SK-N-DZ (cell line): Measurements from ENCODE around the gene FILIP1.
A peak's percentile ranks its signal among the peaks of the same experiment; 100 is the strongest.

Source experiments
- DNase-seq: peaks from one replicate; pipeline ENCODE4 v3.0.0-alpha.2; 2015; ENCODE audit warnings: low spot score

Gene FILIP1

GRCh38 chr6:75381877-75382633 lies 111.5 kb downstream of the FILIP1 start:
- DNase-seq = no peak

- DNase-seq = no peak
Observed at GRCh38 chr6:75379536-75379935, 114.1 kb downstream of the FILIP1 start.

GRCh38 chr6:75378101-75378500 lies 115.5 kb downstream of the FILIP1 start:
- no peak for DNase-seq

DNA sequence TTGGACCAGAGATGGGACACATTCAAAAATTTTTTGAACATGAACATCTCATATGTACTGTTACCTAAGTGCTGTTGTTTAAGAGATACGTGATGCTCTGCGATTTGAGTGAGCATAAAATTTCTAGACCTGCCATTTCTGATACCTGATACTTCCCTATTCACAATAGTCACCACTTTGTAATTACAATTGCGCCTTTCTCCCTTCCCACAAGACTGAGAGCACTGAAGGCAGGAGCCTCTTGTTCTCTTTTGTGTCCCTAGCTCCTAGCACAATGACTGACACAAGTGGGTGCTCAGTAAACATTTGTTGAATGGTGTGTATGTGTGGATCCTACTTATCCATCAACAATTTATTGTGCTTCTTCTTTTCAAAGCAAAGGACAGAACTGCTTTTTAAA lies 116.2 kb downstream of the FILIP1 start:
- DNase-seq = no peak

DNA sequence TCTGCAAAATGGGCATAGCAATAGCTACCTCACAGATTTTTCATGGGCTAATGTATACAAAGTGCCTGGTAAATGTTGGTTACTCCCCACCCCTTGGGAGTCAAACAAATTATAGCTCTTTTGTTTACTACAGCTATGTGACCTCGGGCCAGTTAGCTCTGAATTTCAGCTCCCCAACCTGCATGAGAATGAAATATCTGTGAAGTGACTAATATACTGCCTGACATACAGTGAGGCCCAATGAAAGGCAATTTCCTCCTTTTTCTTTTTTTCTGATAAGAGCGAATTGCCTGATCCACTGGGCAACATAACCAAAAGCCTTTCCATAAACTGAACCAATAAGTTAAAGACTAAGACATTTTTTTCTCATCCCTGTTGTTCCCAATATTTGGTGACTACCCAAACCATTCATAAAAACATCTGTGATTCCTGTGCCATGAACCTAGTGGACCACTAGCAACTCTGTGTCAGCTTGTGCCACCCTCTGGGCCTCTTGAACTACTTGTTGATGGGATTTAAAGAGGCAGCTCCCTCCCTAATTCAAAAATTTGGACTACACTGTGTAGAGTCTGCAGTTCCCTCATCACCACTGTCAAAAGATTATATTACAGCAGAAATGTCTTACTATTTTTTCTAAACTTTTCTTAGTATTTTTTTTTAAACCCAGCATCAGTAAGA lies 117.1 kb downstream of the FILIP1 start:
- no peak for DNase-seq

- no peak for DNase-seq
Observed at GRCh38 chr6:75374961-75375400, 118.6 kb downstream of the FILIP1 start.

GRCh38 chr6:75372884-75373283 lies 120.7 kb downstream of the FILIP1 start:
- DNase-seq = no peak

- DNase-seq = no peak
Observed at GRCh38 chr6:75370011-75370410, 123.6 kb downstream of the FILIP1 start.

DNA sequence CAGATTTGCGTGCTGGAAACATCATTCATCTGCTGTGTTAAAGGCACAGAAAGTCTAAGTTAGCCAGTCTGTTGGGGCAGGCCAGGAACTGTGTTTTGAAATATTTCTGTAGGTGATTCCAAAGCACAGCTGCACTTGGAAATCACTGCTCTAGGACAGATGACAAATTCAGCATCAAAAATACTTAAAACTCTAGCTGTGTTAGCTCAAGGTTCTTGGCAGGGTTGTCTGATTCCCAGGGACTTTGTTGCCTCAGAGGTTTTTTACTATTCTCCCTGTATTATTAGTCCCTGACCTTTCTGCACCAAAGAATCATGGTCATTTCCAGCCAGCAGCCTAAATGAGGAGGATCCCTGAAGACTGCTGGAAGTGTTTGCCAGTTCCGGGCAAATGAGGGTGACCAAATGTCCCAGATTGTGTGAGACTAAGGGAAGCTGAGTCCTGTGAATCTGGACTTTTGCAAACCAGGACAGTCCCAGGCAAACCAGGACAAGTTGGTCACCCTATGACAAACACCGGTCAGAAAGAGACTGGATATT lies 124.7 kb downstream of the FILIP1 start:
- DNase-seq = no peak

- DNase-seq = peak; percentile 62
Observed at GRCh38 chr6:75368151-75368779, 125.3 kb downstream of the FILIP1 start.

DNA sequence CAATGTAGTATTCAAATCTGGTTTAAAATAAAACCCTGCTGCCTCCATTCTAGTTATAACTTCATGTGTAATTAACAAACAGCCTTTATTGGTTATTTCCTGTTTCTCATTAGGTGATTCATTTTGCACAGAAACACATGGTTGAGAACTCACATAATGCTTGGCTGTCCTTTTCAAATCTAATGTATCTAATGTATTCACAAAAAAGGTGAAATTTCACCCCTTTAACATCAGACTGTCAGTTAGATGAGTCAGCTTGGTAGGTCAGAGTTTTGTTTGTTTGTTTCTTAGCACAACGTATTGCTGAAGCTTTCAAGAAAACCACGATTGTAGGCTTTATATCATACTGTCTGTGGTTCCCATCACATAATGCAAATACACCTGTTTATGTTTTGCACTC lies 130.3 kb downstream of the FILIP1 start:
- DNase-seq = no peak

DNA sequence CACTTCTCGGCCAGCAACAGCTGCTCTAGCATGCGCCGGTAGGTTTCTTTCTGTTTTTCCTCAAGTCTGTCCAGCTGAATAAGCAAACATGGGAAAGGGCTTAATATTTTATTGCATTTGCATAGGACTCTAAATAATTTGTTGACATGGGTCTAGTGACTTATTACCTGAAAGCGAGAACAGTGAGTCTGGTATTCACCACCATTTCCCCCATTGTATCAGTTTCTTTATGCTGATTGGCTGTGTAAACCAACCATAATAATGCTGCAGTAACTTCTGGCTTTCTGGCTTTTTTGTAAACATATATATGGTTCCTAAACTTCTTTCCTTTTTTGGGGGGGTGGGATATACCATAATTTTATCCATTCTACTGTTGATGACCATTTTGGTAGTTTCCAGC lies 140.0 kb downstream of the FILIP1 start:
- DNase-seq = no peak

DNA sequence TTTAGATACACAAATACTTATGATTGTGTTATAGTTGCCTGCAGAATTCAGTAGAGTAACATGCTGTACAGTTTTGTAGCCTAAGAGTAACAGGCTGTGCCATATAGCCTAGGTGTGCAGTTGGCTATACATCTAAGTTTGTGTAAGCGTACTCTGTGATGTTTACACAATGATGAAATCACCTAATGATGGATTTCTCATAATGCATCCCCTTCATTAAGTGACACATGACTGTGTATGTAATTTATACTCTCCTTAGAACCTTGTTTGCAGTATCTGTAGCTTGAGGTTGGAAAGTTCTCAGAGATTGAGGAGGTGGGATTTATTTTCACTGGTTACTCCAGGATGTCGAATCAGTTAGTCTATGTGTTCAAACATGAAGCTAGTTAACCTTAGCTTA lies 142.0 kb downstream of the FILIP1 start:
- DNase-seq = no peak

DNA sequence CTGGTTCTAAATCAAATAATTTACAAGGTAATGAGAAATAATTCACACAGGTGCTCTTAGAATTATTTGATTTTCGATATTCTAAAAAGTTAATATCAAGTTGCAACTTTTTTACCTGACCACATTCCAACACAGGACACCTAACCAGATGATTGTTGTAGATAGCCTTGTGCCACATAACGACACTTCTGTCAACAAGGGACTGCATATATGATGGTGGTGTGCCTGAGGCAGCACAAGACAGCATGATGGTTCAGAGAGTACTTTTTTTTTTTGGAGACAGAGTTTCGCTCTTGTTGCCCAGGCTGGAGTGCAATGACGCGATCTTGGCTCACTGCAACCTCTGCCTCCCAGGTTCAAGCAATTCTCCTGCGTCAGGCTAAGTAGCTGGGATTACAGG lies 142.8 kb downstream of the FILIP1 start:
- DNase-seq = no peak

- DNase-seq = no peak
Observed at GRCh38 chr6:75350156-75350555, 143.4 kb downstream of the FILIP1 start.

GRCh38 chr6:75349262-75349984 lies 144.2 kb downstream of the FILIP1 start:
- peak; percentile 64 for DNase-seq

- DNase-seq = peak; percentile 10
Observed at GRCh38 chr6:75348882-75349261, 144.7 kb downstream of the FILIP1 start.

- DNase-seq = no peak
Observed at GRCh38 chr6:75347898-75348610, 145.5 kb downstream of the FILIP1 start.

DNA sequence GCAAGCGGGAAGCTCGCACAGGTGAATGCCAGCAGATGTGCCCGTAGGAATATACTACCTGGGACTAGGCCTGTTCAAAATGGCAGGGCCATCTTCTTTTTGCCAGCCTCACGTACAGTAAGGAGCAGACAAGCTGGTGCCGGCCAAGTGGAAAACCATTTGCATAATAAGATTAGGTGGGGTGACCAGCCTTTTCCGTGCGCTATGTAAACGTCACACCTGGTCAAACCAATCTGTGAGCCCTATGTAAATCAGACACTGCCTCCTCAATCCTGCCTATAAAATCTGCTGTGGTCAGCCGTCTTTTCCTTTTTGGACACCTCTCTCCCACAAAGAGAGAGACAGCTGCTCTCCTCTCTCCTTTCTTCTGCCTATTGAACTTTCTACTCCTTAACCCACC lies 148.2 kb downstream of the FILIP1 start:
- peak; percentile 91 for DNase-seq

GRCh38 chr6:75344455-75344854 lies 149.1 kb downstream of the FILIP1 start:
- no peak for DNase-seq

GRCh38 chr6:75344021-75344420 lies 149.6 kb downstream of the FILIP1 start:
- no peak for DNase-seq
